ENCODE data around the gene DIAPH2. TPM values are rescaled to one million over a fixed set of nuclear protein-coding genes. Genes with fewer than 3 reads are reported as not detected.

The DIAPH2 gene
- total RNA-seq, 4 donors from 2014 or later, result 39.5 to 61.0 (median 56.5) TPM

GRCh38 chrX:96776966-96777365 lies 92.3 kb downstream of the DIAPH2 start:
- in situ Hi-C loops (cut with MboI; ENCODE audit: low pct_ligation_motif_present in 1 of 4, low pct_unique_long_range_greater_than_20kb in 1 of 4, low sequenced_read_pairs in 3 of 4), result no loop called here
- H3K27ac ChIP-seq, result no peak overlapping the region
- WGBS, 2 donors (ENCODE audit: low coverage in 1 of 2), result 92 to 100% methylated on average over 1 of the region's 1 CpG
- H3K36me3 ChIP-seq, result no peaks in the 10 kb centered on the region
- no peaks in the 10 kb centered on the region for H3K4me1 ChIP-seq
- H3K27me3 ChIP-seq, result no peaks in the 10 kb centered on the region
- no peak for DNase-seq
- H3K9me3 ChIP-seq, result no peaks in the 10 kb centered on the region
- TF ChIP-seq POLR2A (IDR thresholded peaks at IDR 0.05) (no peak), EP300 (IDR thresholded peaks at IDR 0.05; ENCODE audit: low read depth) (no peak), CTCF (IDR thresholded peaks at IDR 0.05) (no peak), POLR2AphosphoS5 (IDR thresholded peaks at IDR 0.05) (no peak)
- intact Hi-C loops (cut with DNase I; ENCODE audit: low total_unique reads), result no loop called here
- H3K4me3 ChIP-seq, result no peak overlapping the region

DNA sequence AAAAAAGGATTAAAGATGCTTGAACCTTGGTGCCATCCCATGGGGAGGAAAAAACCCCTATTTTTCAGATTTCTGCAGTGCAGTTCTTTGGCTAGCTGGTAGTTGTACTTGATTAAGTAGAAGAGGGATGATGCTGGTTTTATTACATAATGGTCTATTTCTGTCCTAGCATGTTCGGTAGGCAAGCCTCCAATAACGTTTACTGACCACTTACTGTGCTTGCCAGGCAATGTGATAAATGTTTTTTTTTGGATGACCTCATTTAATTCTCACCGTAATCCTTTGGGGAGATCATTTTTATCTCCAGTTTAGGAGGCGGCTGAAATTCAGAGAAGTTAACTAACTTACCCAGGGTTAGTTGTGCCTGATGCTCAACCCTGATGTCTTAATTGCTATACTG lies 106.9 kb downstream of the DIAPH2 start:
- intact Hi-C loops (cut with DNase I; ENCODE audit: low total_unique reads), result no loop called here
- no peak for TF ChIP-seq CTCF (IDR thresholded peaks at IDR 0.05)
- no peak for DNase-seq
- WGBS, 2 donors (ENCODE audit: low coverage in 1 of 2), result 10 to 47% methylated on average over 3 to 4 of the region's 4 CpGs
- Histone ChIP-seq H3K4me3 (no peak overlapping the region), H3K27me3 (no peaks in the 10 kb centered on the region), H3K36me3 (no peaks in the 10 kb centered on the region), H3K9me3 (no peaks in the 10 kb centered on the region), H3K27ac (peak overlapping the region in 1 of 4 donors; percentile 8), H3K4me1 (peaks cover 0 to 11% (median 3%) of the 10 kb centered on the region in 4 donors)
- in situ Hi-C loops (cut with MboI; ENCODE audit: low pct_ligation_motif_present in 1 of 4, low pct_unique_long_range_greater_than_20kb in 1 of 4, low sequenced_read_pairs in 3 of 4), result no loop called here

- WGBS, 2 donors (ENCODE audit: low coverage in 1 of 2), result 34% methylated on average over 2 of the region's 2 CpGs; no CpG with 5 or more reads in 1 of the 2 donors
- intact Hi-C loops (cut with DNase I; ENCODE audit: low total_unique reads), result no loop called here
Measured at GRCh38 chrX:96792047-96792446, 107.4 kb downstream of the DIAPH2 start.

DNA sequence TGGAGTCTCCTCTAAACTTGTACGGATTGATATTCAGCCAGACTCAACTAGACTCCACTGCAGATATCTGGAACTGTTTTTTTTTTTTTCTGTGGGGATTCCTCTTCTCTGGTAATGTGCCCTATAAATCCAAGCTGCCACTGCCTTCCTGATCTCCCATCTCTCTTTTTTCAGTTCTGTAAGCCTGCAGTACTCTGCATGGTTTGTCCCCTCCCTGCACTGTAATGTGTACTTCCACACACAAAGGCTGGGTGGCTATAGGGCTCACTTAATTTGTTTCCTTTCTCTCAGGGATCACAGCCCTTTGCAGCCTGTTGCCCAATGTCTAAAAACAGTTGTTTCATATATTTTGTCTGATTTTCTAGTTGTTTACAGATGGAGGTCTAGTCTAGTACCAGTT lies 114.3 kb downstream of the DIAPH2 start:
- H3K27me3 ChIP-seq, result no peaks in the 10 kb centered on the region
- no peak for TF ChIP-seq POLR2AphosphoS5 (IDR thresholded peaks at IDR 0.05)
- no peak for TF ChIP-seq EP300 (IDR thresholded peaks at IDR 0.05; ENCODE audit: low read depth)
- no peak for TF ChIP-seq POLR2A (IDR thresholded peaks at IDR 0.05)
- no peak overlapping the region for H3K4me3 ChIP-seq
- DNase-seq, result no peak
- in situ Hi-C loops (cut with MboI; ENCODE audit: low pct_ligation_motif_present in 1 of 4, low pct_unique_long_range_greater_than_20kb in 1 of 4, low sequenced_read_pairs in 3 of 4), result no loop called here
- no peak overlapping the region for H3K27ac ChIP-seq
- no peaks in the 10 kb centered on the region for H3K9me3 ChIP-seq
- intact Hi-C loops (cut with DNase I; ENCODE audit: low total_unique reads), result no loop called here
- H3K4me1 ChIP-seq, result no peaks in the 10 kb centered on the region
- WGBS, 2 donors (ENCODE audit: low coverage in 1 of 2), result 67 to 91% methylated on average over 1 of the region's 1 CpG
- H3K36me3 ChIP-seq, result no peaks in the 10 kb centered on the region

More at GRCh38 chrX:96792047-96792446, 107.4 kb downstream of the DIAPH2 start:
- Histone ChIP-seq H3K36me3 (no peaks in the 10 kb centered on the region), H3K4me3 (no peak overlapping the region), H3K27ac (peak overlapping the region in 3 of 4 donors; percentile 8 to 42 (median 26)), H3K4me1 (peaks cover 0 to 11% (median 3%) of the 10 kb centered on the region in 4 donors), H3K9me3 (no peaks in the 10 kb centered on the region), H3K27me3 (no peaks in the 10 kb centered on the region)
- in situ Hi-C loops (cut with MboI; ENCODE audit: low pct_ligation_motif_present in 1 of 4, low pct_unique_long_range_greater_than_20kb in 1 of 4, low sequenced_read_pairs in 3 of 4), result no loop called here
- TF ChIP-seq EP300 (IDR thresholded peaks at IDR 0.05; ENCODE audit: low read depth), result no peak
- no peak for TF ChIP-seq POLR2A (IDR thresholded peaks at IDR 0.05)
- no peak for TF ChIP-seq CTCF (IDR thresholded peaks at IDR 0.05)
- TF ChIP-seq POLR2AphosphoS5 (IDR thresholded peaks at IDR 0.05), result no peak
- no peak for DNase-seq

GRCh38 chrX:96807318-96807717 lies 122.7 kb downstream of the DIAPH2 start:
- TF ChIP-seq EP300 (IDR thresholded peaks at IDR 0.05; ENCODE audit: low read depth) (no peak), POLR2A (IDR thresholded peaks at IDR 0.05) (no peak), POLR2AphosphoS5 (IDR thresholded peaks at IDR 0.05) (no peak), CTCF (IDR thresholded peaks at IDR 0.05) (no peak)
- Histone ChIP-seq H3K27ac (no peak overlapping the region), H3K36me3 (no peaks in the 10 kb centered on the region), H3K9me3 (no peaks in the 10 kb centered on the region), H3K27me3 (no peaks in the 10 kb centered on the region), H3K4me1 (no peaks in the 10 kb centered on the region), H3K4me3 (no peak overlapping the region)
- WGBS, 2 donors (ENCODE audit: low coverage in 1 of 2), result 78 to 100% methylated on average over 4 of the region's 4 CpGs
- no peak for DNase-seq
- in situ Hi-C loops (cut with MboI; ENCODE audit: low pct_ligation_motif_present in 1 of 4, low pct_unique_long_range_greater_than_20kb in 1 of 4, low sequenced_read_pairs in 3 of 4), result no loop called here
- intact Hi-C loops (cut with DNase I; ENCODE audit: low total_unique reads), result no loop called here
